ENCODE measurements around the gene IGFLR1.

DNA sequence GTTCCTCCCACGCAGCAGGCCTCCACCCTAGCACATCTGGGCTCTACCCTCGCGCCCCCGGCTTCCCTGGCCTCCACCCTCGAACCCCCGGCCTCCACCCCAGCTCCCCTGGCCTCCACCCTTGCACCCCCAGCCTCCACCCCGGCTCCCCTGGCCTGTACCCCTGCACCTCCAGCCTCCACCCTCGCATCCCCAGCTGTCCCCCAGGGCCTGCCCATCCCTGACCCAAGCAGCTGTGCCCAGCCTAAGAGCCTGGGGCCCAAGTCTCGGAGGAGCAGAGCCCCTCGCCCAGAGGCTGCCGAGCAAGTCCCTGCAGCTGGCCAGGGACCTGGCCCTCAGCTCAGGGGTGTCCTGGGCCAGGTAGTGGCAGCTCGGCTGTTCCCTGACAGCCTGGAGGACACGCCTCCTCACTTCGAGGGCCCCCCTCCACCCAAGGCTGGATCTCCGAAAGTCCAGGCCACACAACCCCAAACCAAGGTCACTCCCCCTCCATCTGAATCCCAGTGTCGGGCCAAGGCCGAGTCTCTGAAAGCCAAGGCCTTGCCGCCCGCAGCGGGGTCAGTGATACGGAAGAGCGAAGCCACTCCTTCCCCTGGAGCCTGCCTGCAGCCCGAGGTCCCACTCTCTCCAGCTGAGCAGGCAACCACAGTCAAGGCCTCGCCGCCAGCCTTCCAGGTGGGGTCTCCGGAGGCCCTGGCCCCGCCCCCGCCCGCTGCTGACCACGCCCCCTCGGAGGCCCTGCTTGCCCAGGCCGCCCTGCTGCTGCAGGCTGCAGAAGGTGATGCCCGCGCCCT lies 25.2 kb upstream of the IGFLR1 start:
- TF ChIP-seq, protein P1, sequence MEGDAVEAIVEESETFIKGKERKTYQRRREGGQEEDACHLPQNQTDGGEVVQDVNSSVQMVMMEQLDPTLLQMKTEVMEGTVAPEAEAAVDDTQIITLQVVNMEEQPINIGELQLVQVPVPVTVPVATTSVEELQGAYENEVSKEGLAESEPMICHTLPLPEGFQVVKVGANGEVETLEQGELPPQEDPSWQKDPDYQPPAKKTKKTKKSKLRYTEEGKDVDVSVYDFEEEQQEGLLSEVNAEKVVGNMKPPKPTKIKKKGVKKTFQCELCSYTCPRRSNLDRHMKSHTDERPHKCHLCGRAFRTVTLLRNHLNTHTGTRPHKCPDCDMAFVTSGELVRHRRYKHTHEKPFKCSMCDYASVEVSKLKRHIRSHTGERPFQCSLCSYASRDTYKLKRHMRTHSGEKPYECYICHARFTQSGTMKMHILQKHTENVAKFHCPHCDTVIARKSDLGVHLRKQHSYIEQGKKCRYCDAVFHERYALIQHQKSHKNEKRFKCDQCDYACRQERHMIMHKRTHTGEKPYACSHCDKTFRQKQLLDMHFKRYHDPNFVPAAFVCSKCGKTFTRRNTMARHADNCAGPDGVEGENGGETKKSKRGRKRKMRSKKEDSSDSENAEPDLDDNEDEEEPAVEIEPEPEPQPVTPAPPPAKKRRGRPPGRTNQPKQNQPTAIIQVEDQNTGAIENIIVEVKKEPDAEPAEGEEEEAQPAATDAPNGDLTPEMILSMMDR (IDR thresholded peaks at IDR 0.05; ENCODE audit: low read length), result no peak
- no peak for TF ChIP-seq EZH2 (IDR thresholded peaks at IDR 0.05; ENCODE audit: borderline replicate concordance, low read length)

Data from OCI-LY1 (cell line).